ENCODE results near the gene COA5. TPM values are rescaled to one million over a fixed set of nuclear protein-coding genes. Genes with fewer than 3 reads are reported as not detected.

The COA5 gene
- total RNA-seq, 1 donor from 2014 or later, result 33.1 TPM

- peaks cover 4% of the 10 kb centered on the region for H3K9me3 Mint-ChIP-seq (ENCODE audit: unreplicated experiment)
- H3K4me1 Mint-ChIP-seq (ENCODE audit: unreplicated experiment), result no peaks in the 10 kb centered on the region
- no peak for DNase-seq (ENCODE audit: extremely low spot score, unreplicated experiment)
- peaks cover 23% of the 10 kb centered on the region for H3K36me3 Mint-ChIP-seq (ENCODE audit: unreplicated experiment)
- no peaks in the 10 kb centered on the region for H3K27me3 Mint-ChIP-seq (ENCODE audit: unreplicated experiment)
- H3K27ac Mint-ChIP-seq (ENCODE audit: unreplicated experiment), result no peak overlapping the region
- TF ChIP-seq, protein P1, sequence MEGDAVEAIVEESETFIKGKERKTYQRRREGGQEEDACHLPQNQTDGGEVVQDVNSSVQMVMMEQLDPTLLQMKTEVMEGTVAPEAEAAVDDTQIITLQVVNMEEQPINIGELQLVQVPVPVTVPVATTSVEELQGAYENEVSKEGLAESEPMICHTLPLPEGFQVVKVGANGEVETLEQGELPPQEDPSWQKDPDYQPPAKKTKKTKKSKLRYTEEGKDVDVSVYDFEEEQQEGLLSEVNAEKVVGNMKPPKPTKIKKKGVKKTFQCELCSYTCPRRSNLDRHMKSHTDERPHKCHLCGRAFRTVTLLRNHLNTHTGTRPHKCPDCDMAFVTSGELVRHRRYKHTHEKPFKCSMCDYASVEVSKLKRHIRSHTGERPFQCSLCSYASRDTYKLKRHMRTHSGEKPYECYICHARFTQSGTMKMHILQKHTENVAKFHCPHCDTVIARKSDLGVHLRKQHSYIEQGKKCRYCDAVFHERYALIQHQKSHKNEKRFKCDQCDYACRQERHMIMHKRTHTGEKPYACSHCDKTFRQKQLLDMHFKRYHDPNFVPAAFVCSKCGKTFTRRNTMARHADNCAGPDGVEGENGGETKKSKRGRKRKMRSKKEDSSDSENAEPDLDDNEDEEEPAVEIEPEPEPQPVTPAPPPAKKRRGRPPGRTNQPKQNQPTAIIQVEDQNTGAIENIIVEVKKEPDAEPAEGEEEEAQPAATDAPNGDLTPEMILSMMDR (IDR thresholded peaks at IDR 0.05), result no peak
- H3K4me3 Mint-ChIP-seq (ENCODE audit: unreplicated experiment), result no peak overlapping the region
Measured at GRCh38 chr2:98592565-98592964, 15.7 kb downstream of the COA5 start.

DNA sequence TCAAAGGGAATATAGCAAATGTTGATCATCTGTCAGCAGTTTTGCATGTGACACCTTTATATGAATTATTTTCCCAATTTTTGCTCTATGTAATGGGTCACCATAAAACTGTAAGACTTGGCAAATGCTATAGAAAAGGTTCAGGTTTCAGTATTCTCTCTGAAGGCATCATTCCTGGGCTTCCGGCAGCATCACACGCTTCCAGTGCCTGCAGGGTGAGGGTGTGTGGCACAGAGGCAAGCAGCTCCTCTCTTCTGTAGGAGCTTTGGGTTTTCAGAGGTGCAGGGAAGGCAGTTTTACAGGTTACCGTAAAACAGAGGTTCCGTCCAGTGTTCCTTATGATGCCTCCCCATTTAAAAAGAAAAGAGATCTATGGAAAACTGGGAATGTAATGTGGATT, 18.8 kb downstream of the COA5 start:
- no peaks in the 10 kb centered on the region for H3K4me1 Mint-ChIP-seq (ENCODE audit: unreplicated experiment)
- TF ChIP-seq, protein P1 (IDR thresholded peaks at IDR 0.05), result no peak
- no peaks in the 10 kb centered on the region for H3K27me3 Mint-ChIP-seq (ENCODE audit: unreplicated experiment)
- H3K27ac Mint-ChIP-seq (ENCODE audit: unreplicated experiment), result no peak overlapping the region
- H3K36me3 Mint-ChIP-seq (ENCODE audit: unreplicated experiment), result peaks cover 21% of the 10 kb centered on the region
- DNase-seq (ENCODE audit: extremely low spot score, unreplicated experiment), result no peak
- H3K4me3 Mint-ChIP-seq (ENCODE audit: unreplicated experiment), result no peak overlapping the region
- peaks cover 4% of the 10 kb centered on the region for H3K9me3 Mint-ChIP-seq (ENCODE audit: unreplicated experiment)

DNA sequence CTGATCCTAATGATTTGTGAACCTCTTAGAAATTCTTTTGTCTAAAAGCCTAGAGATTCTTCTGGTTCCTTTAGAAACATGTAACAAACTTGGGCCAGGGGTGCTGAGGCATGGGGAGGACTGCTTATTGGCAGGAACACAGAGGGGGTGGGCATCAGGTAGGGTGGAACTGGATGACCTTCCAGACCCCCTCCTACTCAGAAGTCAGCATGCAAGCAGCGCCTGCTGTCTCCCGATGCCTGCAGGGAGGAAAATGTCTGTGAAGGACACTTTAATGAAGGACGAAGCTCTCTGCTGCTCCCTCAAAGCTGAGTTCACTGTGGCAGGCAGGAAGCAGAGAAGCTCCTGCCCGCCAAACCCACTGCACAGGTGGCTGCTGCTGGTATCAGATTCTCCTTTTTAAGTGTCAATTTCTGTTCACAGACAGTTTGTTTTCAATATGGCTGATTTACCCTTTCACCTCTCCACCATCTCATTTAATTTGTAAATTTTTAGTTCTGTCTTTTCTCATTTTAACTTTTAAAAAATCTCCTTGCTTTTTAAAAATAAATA, 19.4 kb downstream of the COA5 start:
- no peak for DNase-seq (ENCODE audit: extremely low spot score, unreplicated experiment)
- Mint-ChIP-seq H3K9me3 (ENCODE audit: unreplicated experiment) (peaks cover 3% of the 10 kb centered on the region), H3K36me3 (ENCODE audit: unreplicated experiment) (peaks cover 22% of the 10 kb centered on the region), H3K27ac (ENCODE audit: unreplicated experiment) (no peak overlapping the region), H3K4me3 (ENCODE audit: unreplicated experiment) (no peak overlapping the region), H3K27me3 (ENCODE audit: unreplicated experiment) (no peaks in the 10 kb centered on the region), H3K4me1 (ENCODE audit: unreplicated experiment) (no peaks in the 10 kb centered on the region)
- TF ChIP-seq, protein P1 (IDR thresholded peaks at IDR 0.05), result no peak

- no peaks in the 10 kb centered on the region for H3K4me1 Mint-ChIP-seq (ENCODE audit: unreplicated experiment)
- H3K4me3 Mint-ChIP-seq (ENCODE audit: unreplicated experiment), result no peak overlapping the region
- DNase-seq (ENCODE audit: extremely low spot score, unreplicated experiment), result no peak
- no peaks in the 10 kb centered on the region for H3K9me3 Mint-ChIP-seq (ENCODE audit: unreplicated experiment)
- H3K27ac Mint-ChIP-seq (ENCODE audit: unreplicated experiment), result no peak overlapping the region
- TF ChIP-seq, protein P1 (IDR thresholded peaks at IDR 0.05), result no peak
- peaks cover 22% of the 10 kb centered on the region for H3K36me3 Mint-ChIP-seq (ENCODE audit: unreplicated experiment)
- H3K27me3 Mint-ChIP-seq (ENCODE audit: unreplicated experiment), result no peaks in the 10 kb centered on the region
Measured at GRCh38 chr2:98586551-98587140, 21.7 kb downstream of the COA5 start.

DNA sequence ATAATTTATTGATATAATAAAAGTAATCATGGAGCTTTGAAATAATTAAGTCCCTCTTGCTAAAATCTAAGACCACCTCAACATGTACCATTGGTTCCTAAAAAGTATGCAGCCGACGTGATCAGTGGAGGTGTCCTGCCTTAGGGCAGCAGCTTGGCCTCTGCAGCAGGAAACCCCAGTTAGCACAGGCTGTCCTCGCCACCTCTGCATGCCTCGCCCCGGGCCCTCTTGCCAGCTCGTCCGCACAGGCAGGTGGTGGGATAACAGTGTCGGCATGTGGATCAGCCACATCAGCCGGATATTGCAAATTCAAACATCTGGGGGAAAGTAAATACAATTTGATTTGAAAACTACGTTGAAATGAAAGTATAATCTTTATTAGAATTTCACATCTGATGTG, 22.9 kb downstream of the COA5 start:
- H3K4me3 Mint-ChIP-seq (ENCODE audit: unreplicated experiment), result no peak overlapping the region
- H3K4me1 Mint-ChIP-seq (ENCODE audit: unreplicated experiment), result no peaks in the 10 kb centered on the region
- no peak overlapping the region for H3K27ac Mint-ChIP-seq (ENCODE audit: unreplicated experiment)
- TF ChIP-seq, protein P1 (IDR thresholded peaks at IDR 0.05), result no peak
- H3K27me3 Mint-ChIP-seq (ENCODE audit: unreplicated experiment), result no peaks in the 10 kb centered on the region
- no peaks in the 10 kb centered on the region for H3K9me3 Mint-ChIP-seq (ENCODE audit: unreplicated experiment)
- peak; percentile 60 for DNase-seq (ENCODE audit: extremely low spot score, unreplicated experiment)
- H3K36me3 Mint-ChIP-seq (ENCODE audit: unreplicated experiment), result peaks cover 22% of the 10 kb centered on the region
